ENCODE data around the gene MBTPS1.

The MBTPS1 gene

GRCh38 chr16:84095466-84095865, 21.3 kb downstream of the MBTPS1 start:
- no peak for DNase-seq

DNA sequence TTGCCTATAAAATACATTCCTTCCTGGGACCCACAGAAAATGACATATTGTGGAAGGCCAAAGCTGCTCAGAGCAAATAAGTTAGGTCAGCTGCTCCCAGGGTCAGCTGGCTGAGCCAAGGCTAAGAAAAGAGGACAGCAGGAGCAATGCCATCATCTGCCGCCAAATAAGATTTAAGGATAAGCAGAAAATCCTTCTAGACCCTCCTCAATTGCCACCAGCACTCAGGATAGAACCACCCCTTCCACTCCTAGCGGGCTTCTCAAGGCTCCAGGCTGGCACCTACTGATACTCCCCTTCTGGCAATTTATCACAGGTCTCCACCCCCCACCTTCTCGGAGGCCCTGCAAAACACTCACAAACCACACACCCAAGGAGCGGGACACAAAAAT, 22.9 kb downstream of the MBTPS1 start:
- no peak for DNase-seq

- DNase-seq, result no peak
Measured at GRCh38 chr16:84093120-84093878, 23.4 kb downstream of the MBTPS1 start.

GRCh38 chr16:84091460-84091859, 25.3 kb downstream of the MBTPS1 start:
- DNase-seq, result peak; percentile 48

- DNase-seq, result no peak
Measured at GRCh38 chr16:84090211-84090610, 26.5 kb downstream of the MBTPS1 start.

DNA sequence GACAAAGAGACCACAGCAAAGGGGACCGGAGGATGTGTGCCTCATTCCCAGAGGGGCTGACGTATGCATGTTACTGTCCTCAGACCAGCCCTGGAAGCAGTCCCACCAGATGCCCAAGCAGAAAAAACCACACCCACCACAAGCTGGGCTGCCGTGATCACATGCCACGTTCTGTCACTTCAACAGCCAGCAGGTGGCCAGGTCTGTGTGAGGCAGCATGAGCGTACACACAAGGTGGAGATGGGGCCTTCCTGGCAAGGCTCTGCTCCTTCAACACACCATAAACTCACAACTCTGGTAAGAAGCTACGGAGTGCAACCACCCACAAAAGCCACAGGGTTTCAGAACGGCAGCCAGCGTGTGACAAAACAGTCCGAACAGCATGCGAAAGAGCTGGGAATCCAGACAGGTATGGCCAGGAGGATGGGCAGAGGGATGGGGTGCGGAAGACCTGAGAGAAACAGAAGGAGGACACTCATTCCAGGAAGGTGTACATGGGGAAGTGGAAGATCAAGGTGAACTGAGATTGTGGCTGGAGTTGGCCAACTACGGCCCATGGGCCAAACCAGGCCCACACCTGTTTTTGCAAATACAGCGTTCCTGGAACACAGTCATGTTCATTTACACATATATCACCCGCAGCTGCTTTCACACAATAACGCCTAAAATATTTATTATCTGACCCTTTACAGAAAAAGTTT, 27.9 kb downstream of the MBTPS1 start:
- DNase-seq, result no peak

GRCh38 chr16:84087466-84088151, 29.1 kb downstream of the MBTPS1 start:
- no peak for DNase-seq

DNA sequence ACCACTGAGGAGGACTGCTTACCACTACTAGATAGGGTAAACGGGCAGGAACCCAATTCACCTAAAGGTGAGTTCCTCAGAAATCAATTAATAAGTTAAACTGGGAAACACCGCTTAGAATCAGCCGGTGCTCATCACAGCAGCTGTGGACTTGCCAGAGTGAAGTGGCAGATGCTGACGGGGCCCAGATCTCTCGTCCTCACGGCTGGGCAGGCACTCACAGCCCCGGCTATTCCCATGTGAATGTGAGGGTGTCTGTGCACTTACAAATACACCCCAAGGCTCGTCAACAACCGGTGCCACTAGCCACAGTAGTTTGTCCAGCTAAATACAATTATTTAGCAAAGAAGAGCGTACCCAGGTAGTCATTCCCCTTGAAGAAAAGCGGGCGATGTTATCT, 29.7 kb downstream of the MBTPS1 start:
- DNase-seq, result no peak

DNA sequence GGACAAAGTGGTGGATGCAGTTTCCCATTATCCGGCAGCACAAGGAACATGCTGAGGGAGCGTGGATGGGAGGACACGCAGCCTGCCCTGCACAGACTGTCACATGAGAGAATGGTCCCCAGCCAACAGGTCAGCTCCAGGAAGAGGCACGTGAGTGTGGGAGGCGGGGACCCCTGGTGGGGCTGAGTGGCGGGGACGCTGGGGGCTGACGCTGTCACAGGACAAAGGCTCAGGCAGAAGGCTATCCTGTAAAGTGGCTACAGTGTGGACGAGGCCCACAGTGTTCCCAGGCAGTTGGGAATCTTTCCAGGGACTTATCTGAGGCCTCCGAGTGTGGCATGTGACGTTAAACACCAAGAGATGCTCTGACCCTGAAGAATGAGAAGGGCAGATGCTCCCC, 30.4 kb downstream of the MBTPS1 start:
- DNase-seq, result no peak

GRCh38 chr16:84085773-84086172, 31.0 kb downstream of the MBTPS1 start:
- no peak for DNase-seq

DNA sequence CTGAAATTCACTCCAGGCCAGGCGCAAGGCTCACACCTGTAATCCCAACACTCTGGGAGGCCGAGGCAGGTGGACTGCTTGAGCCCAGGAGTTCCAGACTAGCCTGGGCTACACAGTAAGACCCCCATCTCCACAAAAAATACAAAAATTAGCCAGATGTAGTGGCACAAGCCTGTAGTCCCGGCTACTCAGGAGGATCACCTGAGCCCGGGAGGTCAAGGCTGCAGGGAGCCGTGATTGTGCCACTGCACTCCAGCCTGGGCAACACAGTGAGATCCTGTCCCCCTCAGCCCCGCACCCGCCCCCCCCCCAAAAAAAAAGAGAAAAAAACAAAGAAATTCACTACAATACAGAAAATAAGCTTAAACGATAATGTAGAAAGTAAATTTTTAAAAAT, 31.5 kb downstream of the MBTPS1 start:
- DNase-seq, result no peak

GRCh38 chr16:84084570-84085270, 32.0 kb downstream of the MBTPS1 start:
- peak; percentile 26 for DNase-seq

- no peak for DNase-seq
Measured at GRCh38 chr16:84082835-84083569, 33.7 kb downstream of the MBTPS1 start.

DNA sequence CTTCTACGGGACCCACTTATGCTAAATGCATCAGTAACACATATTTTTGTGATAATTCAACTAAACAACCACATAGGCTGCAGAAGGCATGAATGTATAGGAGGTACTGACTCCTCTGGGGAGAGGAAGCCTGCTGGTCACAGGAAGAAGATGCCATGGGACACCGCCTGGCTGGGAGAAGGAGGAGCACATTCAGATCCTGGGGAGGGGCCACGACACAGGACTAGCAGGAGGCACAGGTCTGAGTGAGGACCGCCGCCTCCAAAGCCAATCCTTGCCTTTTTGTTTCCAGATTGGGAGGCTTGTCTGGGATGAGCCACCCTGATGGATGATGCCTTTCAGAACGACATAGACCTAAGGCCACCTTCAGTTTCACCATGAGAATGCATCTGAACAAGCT, 34.6 kb downstream of the MBTPS1 start:
- no peak for DNase-seq

- no peak for DNase-seq
Measured at GRCh38 chr16:84081446-84081989, 35.2 kb downstream of the MBTPS1 start.

DNA sequence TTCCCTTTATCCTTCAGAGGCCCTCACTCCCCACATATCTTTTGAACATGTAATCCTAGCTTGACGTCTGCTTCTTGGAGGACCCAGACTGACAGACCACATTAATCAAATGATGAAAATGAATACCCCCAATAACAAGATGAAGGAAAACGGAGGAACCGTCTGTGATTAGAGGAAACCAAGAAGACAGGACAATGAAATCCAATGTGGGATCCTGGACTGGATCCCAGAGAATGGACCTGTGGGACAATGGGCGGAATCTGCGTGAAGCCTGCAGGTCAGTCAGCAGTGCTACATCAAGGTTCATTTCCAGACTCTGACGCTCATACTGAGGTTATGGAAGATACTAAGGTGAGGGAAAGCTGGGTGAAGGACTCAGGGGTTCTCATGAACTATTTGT, 35.9 kb downstream of the MBTPS1 start:
- DNase-seq, result no peak

DNA sequence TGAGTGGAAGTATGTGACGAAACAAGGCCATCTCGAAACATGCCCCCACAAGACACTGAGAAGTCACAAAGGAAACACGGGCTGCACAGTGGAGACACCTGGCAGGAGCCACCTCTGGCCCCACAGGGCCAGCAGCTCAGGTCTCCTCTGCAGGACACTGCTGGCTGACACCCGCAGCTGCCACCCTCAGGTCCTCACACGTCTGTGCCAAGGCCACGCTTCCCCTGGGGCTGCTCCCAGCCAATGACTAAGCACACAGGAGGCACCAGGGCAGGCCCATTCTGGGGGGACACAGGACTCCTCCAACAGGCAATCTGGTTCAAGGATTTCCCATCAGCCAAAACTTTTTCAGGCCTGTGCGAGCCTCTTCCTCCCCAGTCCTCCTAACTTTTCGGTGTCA, 36.4 kb downstream of the MBTPS1 start:
- no peak for DNase-seq

DNA sequence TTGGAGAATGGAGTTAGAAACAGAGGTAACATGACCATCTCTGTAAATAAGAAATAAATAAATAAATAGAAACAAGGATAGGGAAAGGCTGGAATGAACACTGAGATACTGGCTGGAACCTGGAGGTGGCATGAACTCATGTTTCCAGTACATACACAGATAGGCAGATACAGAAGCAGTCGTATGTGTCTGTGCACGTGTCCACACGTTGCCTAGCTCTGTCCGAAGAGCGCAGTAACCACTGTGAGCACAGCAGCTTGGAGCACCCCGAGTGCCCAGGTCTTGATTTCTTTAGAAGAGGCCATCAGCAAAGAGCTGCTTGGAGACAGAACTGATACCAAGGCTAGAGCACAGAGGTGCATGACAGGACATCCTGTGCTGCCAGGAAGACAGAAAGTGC, 37.1 kb downstream of the MBTPS1 start:
- DNase-seq, result no peak

- DNase-seq, result no peak
Measured at GRCh38 chr16:84075376-84075775, 41.4 kb downstream of the MBTPS1 start.

- no peak for DNase-seq
Measured at GRCh38 chr16:84074721-84075120, 42.0 kb downstream of the MBTPS1 start.

DNA sequence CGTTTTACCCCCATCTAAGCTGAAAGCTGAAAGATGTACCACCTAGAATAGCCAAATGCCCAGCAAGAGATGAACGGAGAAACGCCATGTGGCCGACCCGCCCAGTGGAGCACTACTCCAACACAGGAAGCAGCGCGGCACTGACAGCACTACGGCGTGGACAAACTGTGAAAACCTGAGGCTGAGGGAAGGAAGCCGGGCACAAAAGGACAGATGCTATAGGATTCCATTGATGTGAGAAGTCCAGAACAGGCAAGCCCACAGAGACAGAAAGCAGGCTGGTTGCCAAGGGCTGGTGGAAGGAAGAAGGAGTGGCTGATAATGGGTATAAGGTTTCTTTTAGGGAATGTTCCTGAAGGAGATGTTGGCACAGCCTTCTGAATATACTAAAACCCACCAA, 44.7 kb downstream of the MBTPS1 start:
- no peak for DNase-seq

- no peak for DNase-seq
Measured at GRCh38 chr16:84071121-84071520, 45.6 kb downstream of the MBTPS1 start.

All from NCI-H526 treated with DMSO at 0.1 percent for 48 hours (cell line).